NCI-H1436 (cell line): ENCODE measurements around the gene TMEM161B.
"Not testable (repeated sequence)": the region's sequence is repeated elsewhere in the genome, so short reads cannot be mapped to it uniquely, and the experiment has no call there.

Source experiments
- DNase-seq: peaks from one replicate; lab custom pipeline; 2025; lab: John Stamatoyannopoulos, UW

The TMEM161B gene

DNA sequence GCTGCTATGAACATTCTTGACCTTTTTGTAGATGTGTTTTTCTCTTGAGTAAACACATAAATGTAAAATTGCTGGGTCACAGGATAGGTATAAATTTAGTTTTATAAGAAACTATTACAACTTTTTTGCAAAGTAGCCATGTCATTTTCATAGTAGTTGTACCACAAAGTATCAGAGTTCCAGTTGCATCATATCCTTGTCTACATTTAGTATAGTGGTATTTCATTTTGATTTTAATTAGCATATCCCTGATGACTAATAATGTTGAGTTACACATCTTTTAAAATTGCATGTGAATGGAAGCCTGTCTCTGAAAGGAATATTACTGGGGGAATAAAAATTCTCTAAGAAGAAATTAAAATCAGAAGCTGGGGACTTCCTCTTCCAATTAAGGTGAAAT is 85.4 kb downstream of the TMEM161B start:
- no peak for DNase-seq

DNA sequence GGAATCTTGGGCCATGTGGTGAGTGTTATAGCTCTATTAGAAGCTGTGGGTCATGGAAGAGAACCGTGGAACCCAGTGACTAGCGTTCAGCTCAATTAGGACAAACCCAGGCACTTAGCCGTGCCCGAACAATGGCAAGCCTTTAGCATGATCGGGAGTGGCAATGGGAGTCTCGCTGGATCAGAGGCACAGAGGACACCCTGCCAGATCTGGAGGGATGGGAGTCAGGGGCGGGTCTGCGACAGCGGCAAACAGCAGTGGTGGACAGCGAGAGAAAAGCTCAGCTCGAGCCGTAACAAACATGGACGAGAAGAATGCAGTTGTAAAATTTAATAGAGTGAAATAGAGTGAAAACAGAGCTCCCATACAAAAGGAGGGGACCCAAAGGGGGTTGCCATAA is 91.2 kb downstream of the TMEM161B start:
- DNase-seq, result not testable (repeated sequence)

DNA sequence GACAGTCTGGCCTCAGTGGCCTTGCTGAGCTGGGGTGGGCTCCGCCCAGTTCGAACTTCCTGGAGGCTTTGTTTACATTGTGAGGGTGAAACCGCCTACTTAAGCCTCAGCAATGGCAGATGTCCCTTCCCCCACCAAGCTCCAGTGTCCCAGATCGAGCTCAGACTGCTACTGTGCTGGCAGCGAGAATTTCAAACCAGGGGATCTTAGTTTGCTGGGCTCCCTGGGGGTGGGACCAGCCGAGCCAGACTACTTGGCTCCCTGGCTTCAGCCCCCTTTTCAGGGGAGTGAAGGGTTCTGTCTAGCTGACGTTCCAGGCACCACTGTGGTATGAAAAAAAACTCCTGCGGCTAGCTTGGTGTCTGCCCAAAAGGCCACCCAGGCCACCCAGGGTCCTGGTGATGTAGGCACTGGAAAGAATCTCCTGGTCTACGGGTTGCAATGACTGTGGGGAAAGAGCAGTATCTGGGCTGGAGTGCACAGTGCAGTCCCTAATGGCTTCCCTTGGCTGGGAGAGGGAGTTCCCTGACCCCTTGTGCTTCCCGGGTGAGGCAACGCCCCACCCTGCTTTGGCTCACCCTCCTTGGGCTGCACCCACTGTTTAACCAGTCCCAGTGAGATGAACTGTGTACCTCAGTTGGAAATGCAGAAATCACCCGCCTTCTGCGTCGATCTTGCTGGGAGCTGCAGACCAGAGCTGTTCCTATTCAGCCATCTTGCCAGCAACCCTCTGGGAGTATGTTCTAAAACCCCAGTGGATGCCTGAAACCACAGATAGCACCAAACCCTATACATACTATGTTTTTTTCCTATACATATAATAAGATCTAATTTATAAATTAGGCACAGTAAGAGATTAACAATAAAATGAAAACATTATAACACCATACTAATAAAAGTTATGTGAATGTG is 95.5 kb downstream of the TMEM161B start:
- DNase-seq, result no peak

DNA sequence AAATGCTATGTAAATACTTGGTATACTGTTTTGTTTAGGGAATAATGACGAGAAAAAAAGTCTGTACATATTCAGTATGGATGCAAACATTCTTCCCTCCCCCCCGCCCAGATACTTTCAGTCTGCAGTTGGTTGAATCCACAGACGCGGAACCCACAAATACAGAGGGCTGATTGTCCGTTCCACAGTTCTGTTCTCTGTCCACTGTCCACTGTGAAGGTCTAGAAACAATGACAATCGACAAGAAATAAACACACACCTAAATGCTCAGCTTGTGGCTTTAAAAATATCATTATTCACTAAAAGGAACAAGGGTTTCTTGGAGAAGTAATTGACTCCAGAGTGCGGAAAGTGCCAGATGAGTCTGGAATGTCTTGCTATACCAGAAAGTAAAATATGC is 109.1 kb downstream of the TMEM161B start:
- DNase-seq, result no peak

DNA sequence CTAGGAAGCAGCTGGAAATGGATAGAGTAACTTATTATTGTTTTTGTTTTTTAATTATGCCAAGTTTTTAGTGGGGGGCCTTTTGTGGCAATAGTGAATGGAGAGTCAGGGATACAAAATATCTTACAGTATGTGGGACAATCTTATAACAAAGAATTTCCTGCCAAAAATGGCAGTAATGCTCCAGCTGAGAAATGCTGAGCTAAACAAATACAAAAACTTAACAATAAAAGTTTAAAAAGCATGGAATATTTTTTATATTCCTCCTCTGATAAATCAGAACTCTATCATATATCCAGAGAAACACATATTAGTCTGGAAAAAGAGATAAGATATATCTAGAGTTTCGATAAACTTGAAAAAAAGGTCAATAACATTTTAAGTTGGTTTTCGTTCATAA is 110.6 kb downstream of the TMEM161B start:
- DNase-seq, result no peak

DNA sequence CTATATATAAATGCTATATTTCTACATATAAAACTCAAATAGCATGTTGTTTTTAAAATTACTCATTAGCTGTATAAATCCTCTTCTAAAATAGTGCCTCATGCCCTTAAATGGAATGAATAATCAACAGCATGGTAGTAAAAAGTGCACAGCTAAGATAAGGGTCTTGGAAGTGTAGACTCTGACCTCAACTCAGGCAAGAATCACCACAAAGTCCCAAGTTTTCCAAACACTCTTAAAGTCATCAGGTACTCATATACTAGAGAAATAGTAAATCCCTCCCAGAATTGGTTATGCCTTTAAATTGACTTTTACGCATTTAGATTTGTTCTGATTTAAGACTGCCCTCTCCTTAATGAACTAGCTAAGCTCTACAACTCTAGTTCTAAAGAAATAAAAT is 113.8 kb downstream of the TMEM161B start:
- DNase-seq, result no peak

DNA sequence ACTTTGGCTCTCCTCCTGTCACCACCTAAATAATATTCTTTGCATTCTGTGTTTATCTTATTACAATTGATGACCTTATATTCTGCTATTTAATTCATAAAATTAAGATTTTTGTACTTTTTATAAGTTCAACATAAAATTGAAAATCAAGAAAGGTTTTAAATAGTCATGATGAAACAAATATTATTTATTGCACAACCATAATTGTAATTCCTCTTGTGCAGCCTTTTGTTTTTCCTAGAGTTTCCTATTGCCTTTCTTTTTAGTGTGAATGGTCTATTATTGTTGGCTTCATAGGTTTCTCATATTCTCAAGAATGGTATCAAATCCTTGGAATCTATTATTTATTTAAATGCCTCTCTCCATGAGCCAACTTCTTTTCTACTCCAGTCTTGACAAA is 117.9 kb downstream of the TMEM161B start:
- DNase-seq, result no peak

DNA sequence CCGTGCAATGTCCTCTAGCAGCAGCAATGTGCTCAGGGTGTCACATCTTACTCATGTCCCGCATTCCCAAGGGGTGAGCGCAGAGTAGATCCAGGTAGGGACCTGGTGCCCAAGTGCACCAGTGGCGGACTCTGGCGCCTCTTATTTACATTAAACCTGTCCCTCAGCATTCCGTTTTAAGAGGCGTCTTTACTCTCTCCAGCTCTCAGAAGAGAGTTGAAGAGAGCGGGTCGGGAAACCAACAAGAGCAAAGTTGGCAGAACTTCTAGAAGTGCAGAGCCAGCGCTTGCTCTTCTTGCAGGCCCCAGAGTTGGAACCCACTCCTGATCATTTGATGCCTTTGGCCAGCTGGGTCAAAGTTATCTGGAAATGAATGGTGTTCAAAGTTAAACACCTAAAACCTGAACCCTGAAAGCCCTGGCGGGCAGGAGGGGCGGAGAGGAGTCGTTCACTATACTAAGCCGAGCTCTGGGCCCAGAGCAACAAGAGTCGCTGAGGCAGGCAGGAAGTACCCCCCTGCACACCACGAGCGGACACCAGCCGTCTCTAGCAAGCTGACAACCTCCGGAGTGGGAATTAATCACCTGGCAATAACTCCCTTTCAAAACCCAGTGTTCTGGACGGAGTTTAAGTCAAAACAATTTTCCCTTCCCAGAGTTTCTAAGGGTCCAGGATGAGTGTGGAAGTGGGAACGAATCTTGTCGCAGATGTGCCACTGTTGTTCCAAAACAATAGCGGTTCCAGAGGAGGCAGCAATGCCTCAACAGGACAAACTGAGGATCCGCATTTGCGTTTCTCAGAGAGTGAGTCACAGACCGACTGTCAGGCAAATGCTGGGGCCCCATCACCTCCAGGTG is 122.8 kb downstream of the TMEM161B start:
- DNase-seq, result no peak

DNA sequence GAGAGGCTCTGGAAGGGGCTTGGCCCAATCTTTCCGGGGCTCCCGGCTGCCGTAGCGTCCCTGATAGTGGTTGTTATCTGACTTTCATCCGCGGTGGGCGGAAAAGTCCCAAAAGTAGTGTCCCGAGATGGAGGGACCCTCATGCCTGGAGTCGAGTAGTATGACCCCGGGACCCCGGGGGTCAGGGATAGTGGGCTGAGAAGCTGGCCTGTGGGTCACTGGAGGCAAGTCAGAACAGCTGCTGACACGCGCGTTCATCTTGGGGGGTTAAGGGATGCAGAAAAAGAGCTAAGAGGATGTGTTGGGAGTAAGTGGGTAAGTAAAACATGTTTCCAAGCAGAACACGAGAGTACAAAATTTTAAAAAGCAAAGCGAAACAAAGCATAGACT is 123.4 kb downstream of the TMEM161B start:
- no peak for DNase-seq
